ENCODE measurements around the gene FRY. TPM values are rescaled to one million over a fixed set of nuclear protein-coding genes. Genes with fewer than 3 reads are reported as not detected.

FRY gene
- total RNA-seq, 1 donor from 2014 or later = 38.8 TPM

GRCh38 chr13:32075170-32075851 lies 43.7 kb downstream of the FRY start:
- Mint-ChIP-seq H3K9me3 (ENCODE audit: low read depth) (peaks cover 7% of the 10 kb centered on the region), H3K27ac (ENCODE audit: unreplicated experiment) (no peak overlapping the region), H3K36me3 (ENCODE audit: low read depth) (peaks cover 9% of the 10 kb centered on the region), H3K4me1 (ENCODE audit: low read depth) (peaks cover 2% of the 10 kb centered on the region), H3K27me3 (ENCODE audit: low read depth) (no peaks in the 10 kb centered on the region), H3K4me3 (ENCODE audit: unreplicated experiment) (no peak overlapping the region)
- TF ChIP-seq CTCF (IDR thresholded peaks at IDR 0.05) = no peak
- DNase-seq (ENCODE audit: low spot score) = no peak

GRCh38 chr13:32079587-32079986 lies 48.0 kb downstream of the FRY start:
- DNase-seq (ENCODE audit: low spot score) = no peak
- no peak for TF ChIP-seq CTCF (IDR thresholded peaks at IDR 0.05)
- Mint-ChIP-seq H3K27me3 (ENCODE audit: low read depth) (no peaks in the 10 kb centered on the region), H3K4me3 (ENCODE audit: unreplicated experiment) (no peak overlapping the region), H3K27ac (ENCODE audit: unreplicated experiment) (no peak overlapping the region), H3K36me3 (ENCODE audit: low read depth) (peaks cover 10% of the 10 kb centered on the region), H3K4me1 (ENCODE audit: low read depth) (peaks cover 6% of the 10 kb centered on the region), H3K9me3 (ENCODE audit: low read depth) (no peaks in the 10 kb centered on the region)

- H3K9me3 Mint-ChIP-seq (ENCODE audit: low read depth) = no peaks in the 10 kb centered on the region
- no peaks in the 10 kb centered on the region for H3K27me3 Mint-ChIP-seq (ENCODE audit: low read depth)
- H3K36me3 Mint-ChIP-seq (ENCODE audit: low read depth) = peaks cover 13% of the 10 kb centered on the region
- no peak overlapping the region for H3K4me3 Mint-ChIP-seq (ENCODE audit: unreplicated experiment)
- H3K4me1 Mint-ChIP-seq (ENCODE audit: low read depth) = peaks cover 6% of the 10 kb centered on the region
- TF ChIP-seq CTCF (IDR thresholded peaks at IDR 0.05) = no peak
- DNase-seq (ENCODE audit: low spot score) = no peak
- H3K27ac Mint-ChIP-seq (ENCODE audit: unreplicated experiment) = no peak overlapping the region
These were observed 48.8 kb downstream of the FRY start for GRCh38 chr13:32080328-32080744.

GRCh38 chr13:32081591-32081990 lies 50.0 kb downstream of the FRY start:
- DNase-seq (ENCODE audit: low spot score) = no peak
- no peak overlapping the region for H3K27ac Mint-ChIP-seq (ENCODE audit: unreplicated experiment)
- no peak overlapping the region for H3K4me3 Mint-ChIP-seq (ENCODE audit: unreplicated experiment)
- TF ChIP-seq CTCF (IDR thresholded peaks at IDR 0.05) = no peak
- no peaks in the 10 kb centered on the region for H3K9me3 Mint-ChIP-seq (ENCODE audit: low read depth)
- no peaks in the 10 kb centered on the region for H3K27me3 Mint-ChIP-seq (ENCODE audit: low read depth)
- peaks cover 8% of the 10 kb centered on the region for H3K4me1 Mint-ChIP-seq (ENCODE audit: low read depth)
- H3K36me3 Mint-ChIP-seq (ENCODE audit: low read depth) = peaks cover 14% of the 10 kb centered on the region

GRCh38 chr13:32086366-32086765 lies 54.8 kb downstream of the FRY start:
- Mint-ChIP-seq H3K4me3 (ENCODE audit: unreplicated experiment) (no peak overlapping the region), H3K4me1 (ENCODE audit: low read depth) (peaks cover 33% of the 10 kb centered on the region), H3K27me3 (ENCODE audit: low read depth) (no peaks in the 10 kb centered on the region), H3K36me3 (ENCODE audit: low read depth) (peaks cover 17% of the 10 kb centered on the region), H3K27ac (ENCODE audit: unreplicated experiment) (no peak overlapping the region), H3K9me3 (ENCODE audit: low read depth) (no peaks in the 10 kb centered on the region)
- no peak for DNase-seq (ENCODE audit: low spot score)
- no peak for TF ChIP-seq CTCF (IDR thresholded peaks at IDR 0.05)

Measured in chondrocyte (in vitro differentiated cells).